K562 (cell line): ENCODE results near the gene EGFR. TPM values are rescaled to one million over a fixed set of nuclear protein-coding genes. Genes with fewer than 3 reads are reported as not detected.

Experiments used
- ATAC-seq: fragments of 200-7000 bp; cut with Tn5 transposase; 3 replicates; pipeline ENCODE4 v1.9.1; 2020; ENCODE audit warnings: moderate library complexity
- BruUV-seq: library from RNA; stranded (reverse); fragments of 400-500 nt; replicated peaks from 2 replicates; lab custom pipeline; 2021; lab: Mats Ljungman, UMichigan
- CTCF ChIA-PET: fragments of 300-600 bp; formaldehyde crosslinking; extraction: SDS; loops from one replicate; lab custom pipeline; 2021; ENCODE audit warnings: low intra/inter-chr PET ratio; lab: Yijun Ruan, JAX
- POLR2A ChIA-PET: fragments of 300-600, 350-650 bp; sonication (Branson Sonifier 250); formaldehyde crosslinking; extraction: SDS; loops from one replicate; lab custom pipeline; 2021; ENCODE audit warnings: antibody characterized with exemption, inconsistent platforms; lab: Yijun Ruan, JAX
- DNase-seq, 4 experiments: peaks; one replicate each; pipeline versions ENCODE4 v3.0.0 to v3.0.0-alpha.2; 2011 to 2018; ENCODE audit warnings: low spot score in 3 of 4, mixed read lengths in 3 of 4; ENCODE audit errors: extremely low read depth in 1 of 4
- FAIRE-seq: peaks from 2 replicates; lab custom pipeline; 2011; peaks lifted over from hg19 to GRCh38; lab: Jason Lieb, UNC
- H2AFZ ChIP-seq: 2 replicates; pipeline ENCODE4 v1.6.0; 2011; ENCODE audit warnings: low read depth, low read length, control low read depth, inconsistent platforms
- H3K27ac ChIP-seq: fragments of 200-600 bp; 3 replicates; pipeline ENCODE4 v1.8.0; 2011; ENCODE audit warnings: low read depth, mild to moderate bottlenecking, control low read depth, inconsistent platforms, low read length, moderate library complexity, mixed read lengths; ENCODE audit errors: extremely low read depth
- H3K27me3 ChIP-seq, 2 experiments: fragments of 300-600 bp in 1 of 2; 2 replicates in 1 of 2; 3 replicates in 1 of 2; pipeline versions ENCODE4 v1.6.0 to v1.8.0; 2011; ENCODE audit warnings: inconsistent platforms in 2 of 2, low read length in 2 of 2, mild to moderate bottlenecking in 1 of 2, mixed read lengths in 1 of 2, moderate library complexity in 1 of 2; ENCODE audit not compliant: control insufficient read depth in 2 of 2, insufficient read depth in 2 of 2
- H3K36me3 ChIP-seq: fragments of 300-600 bp; 3 replicates; pipeline ENCODE4 v1.8.0; 2011; ENCODE audit warnings: mild to moderate bottlenecking, low read length, inconsistent platforms; ENCODE audit not compliant: control insufficient read depth, insufficient read depth
- H3K4me1 ChIP-seq, 2 experiments: fragments of 200-600 bp in 1 of 2; replicated peaks in 1 of 2; 2 replicates in 1 of 2; 3 replicates in 1 of 2; pipeline versions ENCODE4 v1.5.1 to v1.8.0; 2011; ENCODE audit warnings: inconsistent platforms in 2 of 2, low read length in 2 of 2, mild to moderate bottlenecking in 1 of 2, mixed read lengths in 1 of 2, moderate library complexity in 1 of 2; ENCODE audit not compliant: control insufficient read depth in 2 of 2, insufficient read depth in 2 of 2
- H3K4me2 ChIP-seq: 2 replicates; pipeline ENCODE4 v1.6.1; 2011; ENCODE audit warnings: low read length, control low read depth, inconsistent platforms, mixed read lengths; ENCODE audit not compliant: insufficient read depth
- H3K4me3 ChIP-seq: fragments of 200-600 bp; sonication (generic), shearing (Covaris generic); 2 replicates; pipeline ENCODE4 v1.5.1; 2016; ENCODE audit warnings: control low read depth, inconsistent platforms
- H3K79me2 ChIP-seq: fragments of 200-600 bp; 3 replicates; pipeline ENCODE4 v1.8.0; 2011; ENCODE audit warnings: low read length, inconsistent platforms; ENCODE audit not compliant: control insufficient read depth, insufficient read depth
- H3K9ac ChIP-seq, 2 experiments: 2 replicates each; pipeline versions ENCODE4 v1.6.0 to v1.6.1; 2011; ENCODE audit warnings: low read depth in 2 of 2, low read length in 2 of 2, control low read depth in 1 of 2, inconsistent platforms in 1 of 2, mild to moderate bottlenecking in 1 of 2, mixed read lengths in 1 of 2; ENCODE audit not compliant: insufficient read depth in 1 of 2
- H3K9me1 ChIP-seq: one replicate; pipeline ENCODE4 v1.6.0; 2011; ENCODE audit warnings: inconsistent platforms, mild to moderate bottlenecking, low read length, moderate library complexity; ENCODE audit not compliant: control insufficient read depth, insufficient read depth
- H3K9me3 ChIP-seq: replicated peaks from 2 replicates; pipeline ENCODE4 v1.5.1; 2011; ENCODE audit warnings: low read depth, low read length, inconsistent platforms; ENCODE audit not compliant: control insufficient read depth, insufficient read depth
- H4K20me1 ChIP-seq: replicated peaks from 2 replicates; pipeline ENCODE4 v1.6.1; 2011; ENCODE audit warnings: low read length, inconsistent platforms, mixed read lengths; ENCODE audit not compliant: control insufficient read depth, insufficient read depth
- ADNP ChIP-seq: fragments of 200-800 bp; sonication (Bioruptor generic); IDR thresholded peaks from 2 replicates; pipeline ENCODE4 v1.6.1; 2016; ENCODE audit warnings: missing genetic modification characterization, missing compliant biosample characterization
- ATF7 ChIP-seq: fragments of 450-650 bp; IDR thresholded peaks from 2 replicates; pipeline ENCODE4 v1.7.1; 2014; ENCODE audit warnings: mild to moderate bottlenecking, moderate library complexity
- ELF1 ChIP-seq: fragments of 200-800 bp; sonication (Bioruptor generic); IDR thresholded peaks from 2 replicates; pipeline ENCODE4 v1.6.1; 2016; ENCODE audit warnings: missing genetic modification characterization, missing compliant biosample characterization
- HDGF ChIP-seq: fragments of 450-650 bp; IDR thresholded peaks from 2 replicates; pipeline ENCODE4 v1.6.1; 2016
- MED1 ChIP-seq: sonication (generic); formaldehyde crosslinking; IDR thresholded peaks from 2 replicates; pipeline ENCODE4 v1.8.1; 2023; ENCODE audit warnings: missing genetic modification reagents, borderline replicate concordance
- MIER1 ChIP-seq: fragments of 450-650 bp; IDR thresholded peaks from 2 replicates; pipeline ENCODE4 v1.6.1; 2016; ENCODE audit warnings: antibody characterized with exemption, mild to moderate bottlenecking, low read depth
- SMAD4 ChIP-seq: fragments of 250-450 bp; sonication (Bioruptor Pico); conservative IDR thresholded peaks from 2 replicates; pipeline ENCODE4 v1.8.0; 2021; ENCODE audit warnings: inconsistent platforms, mild to moderate bottlenecking, moderate library complexity
- TAF7 ChIP-seq: fragments of 450-650 bp; IDR thresholded peaks from 2 replicates; pipeline ENCODE4 v1.6.1; 2016; ENCODE audit warnings: missing genetic modification characterization, missing compliant biosample characterization
- ZNF140 ChIP-seq: fragments of 250-450 bp; sonication (Bioruptor Pico); IDR thresholded peaks from 2 replicates; pipeline ENCODE4 v1.8.0; 2021; ENCODE audit warnings: moderate library complexity, mild to moderate bottlenecking, inconsistent platforms
- WGBS: fragments of 100-300 bp; shearing (Covaris generic); methylation state at CpG from one replicate; pipeline ENCODE4 v1.1.6; 2016; ENCODE audit warnings: low coverage, mixed read lengths; ENCODE audit not compliant: insufficient coverage; ENCODE audit errors: missing lambda C conversion rate; 5-methylcytosine and 5-hydroxymethylcytosine counted together
- in situ Hi-C: fragments of 300-500 bp; cut with MboI; formaldehyde crosslinking; loops from 4 replicates; pipeline ENCODE4 v1.15.0; 2018; ENCODE audit warnings: inconsistent platforms, mixed read lengths
- intact Hi-C: fragments of 100-400 bp; cut with micrococcal nuclease; formaldehyde crosslinking; loops from 2 replicates; pipeline ENCODE4 v1.14.2; 2022
- polyA plus RNA-seq, 8 experiments: library from polyadenylated mRNA; depleted of rRNA in 4 of 8; stranded (reverse) in 5 of 8; unstranded in 3 of 8; fragments of >200 nt; fragmentation: Nextera tagmentation in 2 of 8; fragmentation: Illumina TruSeq in 1 of 8; extraction: Ambion mirVana in 2 of 8; extraction: Trizol in 1 of 8; gene quantifications; 2 replicates each; pipeline versions ENCODE4 v1.2.1 to v1.2.3, GENCODE V29; 2011 to 2014; ENCODE audit warnings: inconsistent platforms in 1 of 8, missing spikeins in 1 of 8
- total RNA-seq, 7 experiments: library from RNA; depleted of rRNA in 6 of 7; stranded (reverse); fragments of >200 nt in 6 of 7; fragmentation: Illumina TruSeq in 2 of 7; extraction: Trizol in 2 of 7; gene quantifications; 2 replicates each; pipeline versions ENCODE4 v1.2.1 to v1.2.3, GENCODE V29; 2011 to 2021; ENCODE audit warnings: low replicate concordance in 1 of 7
- TF ChIP-seq, protein P1 (sequence below), 2 experiments: fragments of 450-650 bp; IDR thresholded peaks; 2 replicates each; pipeline ENCODE4 v1.6.1; 2016; ENCODE audit warnings: mild to moderate bottlenecking in 2 of 2, borderline replicate concordance in 1 of 2, low read depth in 1 of 2, moderate library complexity in 1 of 2

EGFR gene
- total and polyA plus RNA-seq, 9 of the 15 experiments (the other 6 are each of a cell fraction or from before 2014, with no cell fraction given): 0.13 TPM; not detected in 8

GRCh38 chr7:55082228-55082603, 63.4 kb downstream of the EGFR start:
- Histone ChIP-seq H3K4me2 (no peak overlapping the region), H3K9me3 (no peaks in the 10 kb centered on the region), H4K20me1 (no peaks in the 10 kb centered on the region), H3K36me3 (no peaks in the 10 kb centered on the region), H3K9me1 (no peaks in the 10 kb centered on the region), H3K27ac (no peak overlapping the region), H3K27me3 (peaks cover 5 to 23% of the 10 kb centered on the region in 2 experiments), H3K4me3 (no peak overlapping the region), H3K9ac (no peak overlapping the region), H3K4me1 (peaks cover 0 to 9% of the 10 kb centered on the region in 2 experiments; a peak in 1 of 5 replicates), H2AFZ (no peak overlapping the region), H3K79me2 (no peaks in the 10 kb centered on the region)
- DNase-seq (no peak), ATAC-seq (no peak), FAIRE-seq (no peak)
- ChIA-PET CTCF (no interaction called here), POLR2A (no interaction called here)
- in situ Hi-C loops (no loop called here), intact Hi-C loops (no loop called here)
- no TSS peak for BruUV-seq
- TF ChIP-seq ZNF140 (CRISPR knock-in tag) (no peak), MED1 (CRISPR knock-in tag) (no peak), TAF7 (tag) (no peak), SMAD4 (CRISPR knock-in tag) (no peak), ELF1 (tag) (no peak), MIER1 (no peak), HDGF (no peak)

- no peaks in the 10 kb centered on the region for H3K36me3 ChIP-seq
- BruUV-seq: no TSS peak
- DNase-seq: no peak
- H3K9me1 ChIP-seq: no peaks in the 10 kb centered on the region
- H3K4me3 ChIP-seq: no peak overlapping the region
- POLR2A ChIA-PET: no interaction called here
- no peak overlapping the region for H2AFZ ChIP-seq
- no peak for ATAC-seq
- FAIRE-seq: no peak
- in situ Hi-C loops (no loop called here), intact Hi-C loops (no loop called here)
- H3K27me3 ChIP-seq: peaks cover 5 to 16% of the 10 kb centered on the region in 2 experiments
- H3K27ac ChIP-seq: no peak overlapping the region
- CTCF ChIA-PET: no interaction called here
- no peak overlapping the region for H3K9ac ChIP-seq
- WGBS: 2% methylated on average over 7 of the region's 7 CpGs
- H3K9me3 ChIP-seq: no peaks in the 10 kb centered on the region
- peaks cover 0 to 9% of the 10 kb centered on the region in 2 experiments; a peak in 1 of 5 replicates for H3K4me1 ChIP-seq
- H3K4me2 ChIP-seq: no peak overlapping the region
- no peaks in the 10 kb centered on the region for H3K79me2 ChIP-seq
- H4K20me1 ChIP-seq: no peaks in the 10 kb centered on the region
- TF ChIP-seq, protein P1, sequence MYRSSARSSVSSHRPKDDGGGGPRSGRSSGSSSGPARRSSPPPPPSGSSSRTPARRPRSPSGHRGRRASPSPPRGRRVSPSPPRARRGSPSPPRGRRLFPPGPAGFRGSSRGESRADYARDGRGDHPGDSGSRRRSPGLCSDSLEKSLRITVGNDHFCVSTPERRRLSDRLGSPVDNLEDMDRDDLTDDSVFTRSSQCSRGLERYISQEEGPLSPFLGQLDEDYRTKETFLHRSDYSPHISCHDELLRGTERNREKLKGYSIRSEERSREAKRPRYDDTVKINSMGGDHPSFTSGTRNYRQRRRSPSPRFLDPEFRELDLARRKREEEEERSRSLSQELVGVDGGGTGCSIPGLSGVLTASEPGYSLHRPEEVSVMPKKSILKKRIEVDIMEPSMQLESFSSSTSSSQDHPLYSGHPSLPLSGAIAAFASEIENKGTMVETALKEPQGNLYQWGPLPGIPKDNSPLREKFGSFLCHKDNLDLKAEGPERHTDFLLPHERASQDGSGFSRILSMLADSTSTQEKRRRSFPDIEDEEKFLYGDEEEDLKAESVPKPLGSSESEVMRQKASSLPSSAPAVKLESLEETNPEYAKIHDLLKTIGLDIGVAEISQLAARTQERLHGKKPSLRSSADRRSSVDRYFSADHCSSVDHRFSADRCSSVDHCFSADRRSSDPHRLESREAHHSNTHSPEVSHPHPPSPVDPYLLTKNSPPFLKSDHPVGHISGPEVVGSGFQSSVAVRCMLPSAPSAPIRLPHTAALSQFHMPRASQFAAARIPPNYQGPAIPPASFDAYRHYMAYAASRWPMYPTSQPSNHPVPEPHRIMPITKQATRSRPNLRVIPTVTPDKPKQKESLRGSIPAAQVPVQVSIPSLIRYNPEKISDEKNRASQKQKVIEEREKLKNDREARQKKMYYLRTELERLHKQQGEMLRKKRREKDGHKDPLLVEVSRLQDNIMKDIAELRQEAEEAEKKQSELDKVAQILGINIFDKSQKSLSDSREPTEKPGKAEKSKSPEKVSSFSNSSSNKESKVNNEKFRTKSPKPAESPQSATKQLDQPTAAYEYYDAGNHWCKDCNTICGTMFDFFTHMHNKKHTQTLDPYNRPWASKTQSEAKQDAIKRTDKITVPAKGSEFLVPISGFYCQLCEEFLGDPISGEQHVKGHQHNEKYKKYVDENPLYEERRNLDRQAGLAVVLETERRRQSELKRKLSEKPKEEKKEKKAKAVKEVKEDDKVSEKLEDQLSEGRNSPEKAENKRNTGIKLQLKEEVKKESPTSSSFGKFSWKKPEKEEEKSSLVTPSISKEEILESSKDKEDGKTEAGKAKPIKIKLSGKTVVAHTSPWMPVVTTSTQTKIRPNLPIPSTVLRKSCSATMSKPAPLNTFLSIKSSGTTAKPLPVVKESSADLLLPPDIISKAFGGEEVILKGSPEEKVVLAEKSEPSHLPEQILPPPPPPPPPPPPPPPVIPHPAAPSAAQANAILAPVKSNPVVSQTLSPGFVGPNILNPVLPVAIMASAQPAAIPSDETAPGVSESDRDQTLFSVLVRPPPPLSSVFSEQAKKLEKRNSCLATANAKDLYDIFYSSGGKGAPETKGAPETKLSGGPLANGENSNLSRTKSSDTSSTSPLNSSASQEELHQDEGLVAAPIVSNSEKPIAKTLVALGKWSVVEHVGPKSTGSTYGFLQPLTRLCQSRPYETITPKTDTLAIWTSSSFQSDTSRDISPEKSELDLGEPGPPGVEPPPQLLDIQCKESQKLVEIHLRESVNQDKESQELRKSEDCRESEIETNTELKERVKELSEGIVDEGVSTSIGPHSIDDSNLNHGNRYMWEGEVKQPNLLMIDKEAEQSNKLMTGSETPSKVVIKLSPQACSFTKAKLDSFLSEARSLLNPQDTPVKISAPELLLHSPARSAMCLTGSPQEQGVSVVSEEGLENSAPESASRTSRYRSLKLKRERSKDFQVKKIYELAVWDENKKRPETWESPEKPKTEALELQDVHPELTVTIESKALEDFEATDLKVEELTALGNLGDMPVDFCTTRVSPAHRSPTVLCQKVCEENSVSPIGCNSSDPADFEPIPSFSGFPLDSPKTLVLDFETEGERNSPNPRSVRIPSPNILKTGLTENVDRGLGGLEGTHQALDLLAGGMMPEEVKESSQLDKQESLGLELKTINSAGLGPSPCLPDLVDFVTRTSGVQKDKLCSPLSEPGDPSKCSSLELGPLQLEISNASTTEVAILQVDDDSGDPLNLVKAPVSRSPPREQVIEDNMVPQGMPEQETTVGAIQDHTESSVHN (IDR thresholded peaks at IDR 0.05; ENCODE audit: borderline replicate concordance in 1 of 2, low read depth in 1 of 2): no peak
- TF ChIP-seq ATF7 (no peak), ADNP (no peak)
These were observed 64.4 kb downstream of the EGFR start for GRCh38 chr7:55083206-55083605.
